Measurements from ENCODE around the gene DAND5. TPM values are rescaled to one million over a fixed set of nuclear protein-coding genes. Genes with fewer than 3 reads are reported as not detected.

Gene DAND5
- total and polyA plus RNA-seq, 10 of the 15 experiments (the other 5 are each of a cell fraction or from before 2014, with no cell fraction given), result 0.06 to 0.15 (median 0.12) TPM; not detected in 5

- TF ChIP-seq CEBPZ (IDR thresholded peaks at IDR 0.05; ENCODE audit: low read depth, low read length) (no peak), PBX3 (IDR thresholded peaks at IDR 0.05; ENCODE audit: insufficient replicate concordance, low read depth, low read length) (no peak)
These were observed 16.8 kb upstream of the DAND5 start (continued) for GRCh38 chr19:12952488-12953137.

DNA sequence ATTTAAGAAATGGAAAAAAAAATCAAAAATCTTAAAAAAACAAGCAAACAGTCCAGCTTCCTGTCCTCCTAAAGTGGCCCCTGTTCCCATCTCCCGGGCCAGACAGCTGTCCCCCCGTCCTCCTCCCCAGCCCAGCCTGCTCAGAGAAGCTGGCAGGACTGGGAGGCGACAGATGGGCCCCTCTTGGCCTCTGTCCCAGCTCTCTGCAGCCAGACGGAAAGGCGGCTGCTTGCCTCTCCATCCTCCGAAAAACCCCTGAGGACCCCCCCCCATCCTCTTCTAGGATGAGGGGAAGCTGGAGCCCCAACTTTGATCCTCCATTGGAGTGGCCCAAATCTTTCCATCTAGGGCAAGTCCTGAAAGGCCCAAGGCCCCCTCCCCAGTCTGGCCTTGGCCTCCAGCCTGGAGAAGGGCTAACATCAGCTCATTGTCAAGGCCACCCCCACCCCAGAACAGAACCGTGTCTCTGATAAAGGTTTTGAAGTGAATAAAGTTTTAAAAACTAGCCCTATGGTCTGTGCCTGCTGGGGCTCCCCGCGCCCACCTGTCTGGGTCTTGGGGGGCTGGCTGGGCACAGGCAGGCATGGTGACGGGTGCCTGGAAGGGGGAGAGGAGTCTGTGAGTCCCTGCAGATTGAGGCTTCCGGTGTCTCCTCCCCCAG lies 16.1 kb upstream of the DAND5 start:
- no peak for DNase-seq (ENCODE audit: low read depth, low spot score)
- no peak for ATAC-seq
- Histone ChIP-seq H3K4me1 (ENCODE audit: control insufficient read depth, insufficient read depth, low read length) (peaks cover 11% of the 10 kb centered on the region), H3K36me3 (ENCODE audit: control insufficient read depth in 2 of 2, insufficient read depth in 2 of 2, low read length in 1 of 2) (peaks cover 17 to 28% of the 10 kb centered on the region in 2 experiments), H3K4me2 (ENCODE audit: control insufficient read depth, insufficient read depth) (no peak overlapping the region), H3K79me2 (ENCODE audit: control insufficient read depth, insufficient read depth, low read length) (peaks cover 32% of the 10 kb centered on the region), H3K27me3 (replicated peaks in 1 of 2; ENCODE audit: control insufficient read depth in 2 of 2, insufficient read depth in 2 of 2, low read length in 1 of 2) (no peaks in the 10 kb centered on the region), H3K4me3 (no peak overlapping the region), H3K9ac (ENCODE audit: control insufficient read depth, insufficient read depth, low read length) (no peak overlapping the region), H3K27ac (ENCODE audit: control insufficient read depth, insufficient read depth) (no peak overlapping the region), H2AFZ (ENCODE audit: control insufficient read depth, low read depth, low read length) (no peak overlapping the region), H4K20me1 (ENCODE audit: control insufficient read depth, insufficient read depth) (no peaks in the 10 kb centered on the region), H3K9me3 (replicated peaks; ENCODE audit: control insufficient read depth, insufficient read depth, low read length) (no peaks in the 10 kb centered on the region)
- intact Hi-C loops (cut with micrococcal nuclease; ENCODE audit: unreplicated experiment) (no loop called here), in situ Hi-C loops (cut with MboI) (no loop called here)
- no peak for FAIRE-seq
- BruUV-seq (replicated peaks), result TSS peak; percentile 83
- TF ChIP-seq MYC (IDR thresholded peaks at IDR 0.05; ENCODE audit: insufficient read depth, insufficient read length, insufficient replicate concordance, low read length, severe bottlenecking) (no peak), PML (IDR thresholded peaks at IDR 0.05; ENCODE audit: low read length) (peak; percentile 19; the same call in 1 of the 2 replicates), SMARCA5 (IDR thresholded peaks at IDR 0.05) (no peak), POLR2A (IDR thresholded peaks at IDR 0.05; ENCODE audit: low read depth, low read length) (peak; percentile 62; the same call in 1 of the 2 replicates), POLR2AphosphoS2 (IDR thresholded peaks at IDR 0.05; ENCODE audit: low read depth, low read length) (peak; percentile 45; the same call in 1 of the 2 replicates), IRF4 (IDR thresholded peaks at IDR 0.05; ENCODE audit: low read depth, low read length) (no peak), POU2F2 (IDR thresholded peaks at IDR 0.05; ENCODE audit: borderline replicate concordance, low read depth, low read length) (0 out of 3 replicates have a peak, but pooled peaks have one; percentile 7), EP300 (IDR thresholded peaks at IDR 0.05; ENCODE audit: borderline replicate concordance in 1 of 2, control insufficient read depth in 1 of 2, low read depth in 2 of 2, low read length in 2 of 2) (no peak)
- TF ChIP-seq, protein P1, sequence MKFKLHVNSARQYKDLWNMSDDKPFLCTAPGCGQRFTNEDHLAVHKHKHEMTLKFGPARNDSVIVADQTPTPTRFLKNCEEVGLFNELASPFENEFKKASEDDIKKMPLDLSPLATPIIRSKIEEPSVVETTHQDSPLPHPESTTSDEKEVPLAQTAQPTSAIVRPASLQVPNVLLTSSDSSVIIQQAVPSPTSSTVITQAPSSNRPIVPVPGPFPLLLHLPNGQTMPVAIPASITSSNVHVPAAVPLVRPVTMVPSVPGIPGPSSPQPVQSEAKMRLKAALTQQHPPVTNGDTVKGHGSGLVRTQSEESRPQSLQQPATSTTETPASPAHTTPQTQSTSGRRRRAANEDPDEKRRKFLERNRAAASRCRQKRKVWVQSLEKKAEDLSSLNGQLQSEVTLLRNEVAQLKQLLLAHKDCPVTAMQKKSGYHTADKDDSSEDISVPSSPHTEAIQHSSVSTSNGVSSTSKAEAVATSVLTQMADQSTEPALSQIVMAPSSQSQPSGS (IDR thresholded peaks at IDR 0.05; ENCODE audit: low read length), result no peak
- SMC1A ChIA-PET (ENCODE audit: uncharacterized antibody, unreplicated experiment), result interaction anchor here (1.9 to 2.5 kb wide), 2 partner anchors 12 to 16 kb away, joined by 4 to 9 read pairs; partner anchors contain the start of gene CALR
- POLR2A ChIA-PET, result interaction anchor here (0.8 to 2.4 kb wide), 2 partner anchors 15 to 62 kb away, joined by 3 to 11 read pairs; partner anchors contain the start of genes CALR and GCDH
- RAD21 ChIA-PET (ENCODE audit: unreplicated experiment), result no interaction called here
- CTCF ChIA-PET, result interaction anchor here (0.7 to 4.6 kb wide), 3 partner anchors 12 to 80 kb away, joined by 3 to 40 read pairs (median 3); partner anchors contain the start of gene DNASE2
- WGBS (ENCODE audit: insufficient coverage, insufficient replicate concordance, low lambda C conversion rate, missing lambda C conversion rate), result 80% methylated on average over 11 of the region's 11 CpGs

All from GM12878 (cell line).